HG02763 (cell line): ENCODE results near the gene BPNT1.
"Not testable (repeated sequence)": the region's sequence is repeated elsewhere in the genome, so short reads cannot be mapped to it uniquely, and the experiment has no call there.

Experiments
- ATAC-seq: cut with Tn5 transposase; IDR thresholded peaks from one replicate; pipeline ENCODE4 v1.9.1; 2021; ENCODE audit warnings: mild to moderate bottlenecking, moderate library complexity; ENCODE audit not compliant: unreplicated experiment

Gene BPNT1

GRCh38 chr1:220089650-220090556 lies at the start of gene BPNT1:
Gene BPNT1, minus strand, starts transcription at chr1:220089788. Its CDS starts 9,942 bp downstream, at chr1:220079846.
- peak; percentile 69 for ATAC-seq

GRCh38 chr1:220137019-220137786 lies 47.6 kb upstream of the BPNT1 start:
- ATAC-seq = no peak

- no peak for ATAC-seq
Measured at GRCh38 chr1:220135755-220136154, 46.2 kb upstream of the BPNT1 start.

GRCh38 chr1:220129479-220130210 lies 40.1 kb upstream of the BPNT1 start:
- ATAC-seq = no peak

- ATAC-seq = no peak
Measured at GRCh38 chr1:220127076-220127475, 37.5 kb upstream of the BPNT1 start.

- ATAC-seq = no peak
Measured at GRCh38 chr1:220124542-220124941, 35.0 kb upstream of the BPNT1 start.

- ATAC-seq = no peak
Measured at GRCh38 chr1:220123889-220124288, 34.3 kb upstream of the BPNT1 start.

- ATAC-seq = no peak
Measured at GRCh38 chr1:220123066-220123465, 33.5 kb upstream of the BPNT1 start.

- no peak for ATAC-seq
Measured at GRCh38 chr1:220121791-220122530, 32.4 kb upstream of the BPNT1 start.

GRCh38 chr1:220119043-220119512 lies 29.5 kb upstream of the BPNT1 start:
- no peak for ATAC-seq

GRCh38 chr1:220113136-220113695 lies 23.6 kb upstream of the BPNT1 start:
- ATAC-seq = no peak

- not testable (repeated sequence) for ATAC-seq
Measured at GRCh38 chr1:220112600-220112999, 23.0 kb upstream of the BPNT1 start.

- not testable (repeated sequence) for ATAC-seq
Measured at GRCh38 chr1:220110473-220110872, 20.9 kb upstream of the BPNT1 start.

- no peak for ATAC-seq
Measured at GRCh38 chr1:220099826-220100225, 10.2 kb upstream of the BPNT1 start.

GRCh38 chr1:220094016-220094911 lies 4.7 kb upstream of the BPNT1 start, which contains the start of gene IARS2:
Gene IARS2, plus strand, starts transcription at chr1:220094132. Its CDS starts 85 bp downstream, at chr1:220094217.
- peak; percentile 60 for ATAC-seq

GRCh38 chr1:220093361-220094015 lies 3.9 kb upstream of the BPNT1 start:
- peak; percentile 0 for ATAC-seq

- no peak for ATAC-seq
Measured at GRCh38 chr1:220092694-220093093, 3.1 kb upstream of the BPNT1 start.

GRCh38 chr1:220086261-220086686 lies 3.3 kb downstream of the BPNT1 start:
- ATAC-seq = peak; percentile 45
